ENCODE results near the gene ALK.

The ALK gene

DNA sequence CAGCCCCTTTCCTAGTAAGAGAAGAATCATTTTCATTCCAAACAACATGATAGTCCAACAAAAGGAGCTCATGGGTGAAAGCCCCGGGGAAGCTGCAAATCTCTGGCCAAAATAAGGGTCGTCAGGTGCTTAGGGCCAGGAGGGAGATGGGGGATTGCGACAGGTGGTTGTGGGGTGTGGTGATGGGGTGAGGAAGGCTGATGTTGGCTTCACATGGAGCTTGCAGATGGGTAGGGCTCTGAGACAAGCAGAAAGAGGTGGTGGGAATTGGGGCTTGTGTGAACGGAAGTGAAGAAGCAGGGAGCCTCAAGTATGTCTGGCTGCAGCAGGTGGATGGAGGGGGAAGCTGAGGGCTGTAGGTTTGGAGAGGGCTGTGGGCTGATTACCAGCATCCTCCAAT lies 680.0 kb downstream of the ALK start:
- Histone ChIP-seq H3K27ac (ENCODE audit: low read length) (no peak overlapping the region), H2AFZ (ENCODE audit: low read depth, low read length) (no peak overlapping the region), H3K4me2 (ENCODE audit: low read length) (no peak overlapping the region), H3K36me3 (replicated peaks; ENCODE audit: low read depth, low read length) (no peaks in the 10 kb centered on the region), H3K9me3 (ENCODE audit: insufficient read depth, low read length) (no peaks in the 10 kb centered on the region), H3K79me2 (ENCODE audit: low read length) (no peaks in the 10 kb centered on the region), H3K4me1 (ENCODE audit: low read length) (peaks cover 4% of the 10 kb centered on the region; the same call in 1 of the 2 replicates), H3K9ac (ENCODE audit: low read length) (no peak overlapping the region), H3K4me3 (ENCODE audit: low read length) (no peak overlapping the region), H4K20me1 (ENCODE audit: insufficient read depth, low read length) (no peaks in the 10 kb centered on the region), H3K27me3 (ENCODE audit: low read depth, low read length) (peaks cover 19% of the 10 kb centered on the region)
- TF ChIP-seq, protein P1, sequence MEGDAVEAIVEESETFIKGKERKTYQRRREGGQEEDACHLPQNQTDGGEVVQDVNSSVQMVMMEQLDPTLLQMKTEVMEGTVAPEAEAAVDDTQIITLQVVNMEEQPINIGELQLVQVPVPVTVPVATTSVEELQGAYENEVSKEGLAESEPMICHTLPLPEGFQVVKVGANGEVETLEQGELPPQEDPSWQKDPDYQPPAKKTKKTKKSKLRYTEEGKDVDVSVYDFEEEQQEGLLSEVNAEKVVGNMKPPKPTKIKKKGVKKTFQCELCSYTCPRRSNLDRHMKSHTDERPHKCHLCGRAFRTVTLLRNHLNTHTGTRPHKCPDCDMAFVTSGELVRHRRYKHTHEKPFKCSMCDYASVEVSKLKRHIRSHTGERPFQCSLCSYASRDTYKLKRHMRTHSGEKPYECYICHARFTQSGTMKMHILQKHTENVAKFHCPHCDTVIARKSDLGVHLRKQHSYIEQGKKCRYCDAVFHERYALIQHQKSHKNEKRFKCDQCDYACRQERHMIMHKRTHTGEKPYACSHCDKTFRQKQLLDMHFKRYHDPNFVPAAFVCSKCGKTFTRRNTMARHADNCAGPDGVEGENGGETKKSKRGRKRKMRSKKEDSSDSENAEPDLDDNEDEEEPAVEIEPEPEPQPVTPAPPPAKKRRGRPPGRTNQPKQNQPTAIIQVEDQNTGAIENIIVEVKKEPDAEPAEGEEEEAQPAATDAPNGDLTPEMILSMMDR (IDR thresholded peaks at IDR 0.05; ENCODE audit: low read depth, low read length): no peak
- no peak for TF ChIP-seq EZH2phosphoT487 (IDR thresholded peaks at IDR 0.05; ENCODE audit: low read depth)

DNA sequence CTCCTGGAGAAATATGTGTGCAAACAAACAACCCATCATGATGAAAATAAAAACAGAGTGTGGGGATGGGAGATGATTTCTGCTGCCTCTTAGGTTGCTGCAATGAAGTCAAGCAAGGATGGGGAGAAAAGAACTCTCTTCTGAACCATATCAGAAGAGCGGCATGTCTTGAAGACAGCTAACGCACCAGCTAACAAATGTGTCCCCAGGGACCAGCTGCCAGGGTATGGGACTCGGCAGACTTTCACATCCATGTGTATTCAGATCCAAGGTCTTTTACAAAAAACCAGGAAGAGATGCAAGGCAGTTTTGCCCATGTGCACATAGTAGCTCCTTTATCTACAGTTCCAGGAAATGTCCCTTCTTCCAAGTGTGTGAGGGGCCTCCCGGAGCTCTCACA lies 680.8 kb downstream of the ALK start:
- H3K9ac ChIP-seq (ENCODE audit: low read length): no peak overlapping the region
- no peak overlapping the region for H3K4me3 ChIP-seq (ENCODE audit: low read length)
- H3K4me1 ChIP-seq (ENCODE audit: low read length): peaks cover 4% of the 10 kb centered on the region; the same call in 1 of the 2 replicates
- TF ChIP-seq, protein P1 (IDR thresholded peaks at IDR 0.05; ENCODE audit: low read depth, low read length): no peak
- no peak for TF ChIP-seq EZH2phosphoT487 (IDR thresholded peaks at IDR 0.05; ENCODE audit: low read depth)
- no peaks in the 10 kb centered on the region for H3K9me3 ChIP-seq (ENCODE audit: insufficient read depth, low read length)
- no peaks in the 10 kb centered on the region for H3K79me2 ChIP-seq (ENCODE audit: low read length)
- no peak overlapping the region for H3K27ac ChIP-seq (ENCODE audit: low read length)
- H4K20me1 ChIP-seq (ENCODE audit: insufficient read depth, low read length): no peaks in the 10 kb centered on the region
- H2AFZ ChIP-seq (ENCODE audit: low read depth, low read length): no peak overlapping the region
- H3K27me3 ChIP-seq (ENCODE audit: low read depth, low read length): peaks cover 19% of the 10 kb centered on the region
- H3K4me2 ChIP-seq (ENCODE audit: low read length): no peak overlapping the region
- H3K36me3 ChIP-seq (replicated peaks; ENCODE audit: low read depth, low read length): no peaks in the 10 kb centered on the region

DNA sequence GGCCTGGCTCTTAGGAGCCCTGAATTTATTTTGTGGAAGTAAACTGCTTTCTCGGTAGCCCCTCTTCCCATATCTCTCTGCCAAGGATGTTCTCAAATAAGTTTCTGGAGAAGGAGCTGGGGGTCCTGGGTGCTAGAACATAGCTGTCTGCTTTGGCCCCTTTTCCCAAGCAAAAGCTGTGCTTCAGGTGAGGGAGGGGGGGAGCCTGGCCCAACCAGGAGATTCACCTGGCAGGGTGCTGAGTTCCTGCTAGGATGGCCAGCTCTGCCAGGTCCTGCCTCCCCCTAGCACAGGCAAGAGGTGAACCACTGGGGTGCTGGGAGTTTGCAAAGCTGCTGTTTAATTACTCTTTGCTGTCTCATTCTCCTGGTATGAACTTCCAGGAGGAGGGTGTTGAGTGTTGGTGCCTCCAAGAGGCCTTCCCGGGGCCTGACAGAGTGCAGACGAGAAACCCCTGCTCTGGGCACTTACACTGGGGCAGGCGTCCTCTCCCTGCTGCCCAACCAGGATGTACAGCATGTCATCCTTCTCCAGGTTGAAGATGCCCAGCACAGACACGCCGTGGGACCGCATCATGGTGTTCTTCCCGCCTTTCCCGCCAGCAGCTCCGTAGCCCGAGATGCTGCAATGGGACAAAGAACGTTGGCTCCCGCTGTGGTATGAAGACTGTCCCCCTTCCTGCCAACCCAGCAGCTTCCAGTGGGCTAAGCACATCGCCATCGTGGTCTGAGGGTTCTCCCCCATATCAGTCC lies 682.0 kb downstream of the ALK start:
- no peaks in the 10 kb centered on the region for H3K79me2 ChIP-seq (ENCODE audit: low read length)

DNA sequence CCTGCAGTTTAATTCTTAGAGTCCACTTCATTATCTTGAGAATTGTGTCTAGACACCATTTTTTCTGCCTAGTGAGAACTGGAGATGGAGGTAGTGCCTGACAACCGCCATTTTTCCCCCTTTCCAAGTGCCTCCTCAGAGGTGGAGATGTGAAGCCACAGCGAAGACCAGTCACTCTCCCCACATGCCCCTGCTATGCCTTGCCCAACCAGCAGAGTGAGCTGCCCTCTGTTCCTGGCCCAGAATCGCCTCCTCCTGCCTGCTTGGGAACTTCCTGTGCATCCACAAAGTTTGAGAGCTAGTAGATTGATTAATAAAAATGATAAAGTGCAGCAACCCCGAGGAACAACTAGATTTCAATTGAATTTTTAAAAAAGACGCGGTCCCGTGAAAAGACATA lies 682.9 kb downstream of the ALK start:
- H3K4me2 ChIP-seq (ENCODE audit: low read length): no peak overlapping the region
- no peak overlapping the region for H3K4me3 ChIP-seq (ENCODE audit: low read length)
- H4K20me1 ChIP-seq (ENCODE audit: insufficient read depth, low read length): no peaks in the 10 kb centered on the region
- no peaks in the 10 kb centered on the region for H3K36me3 ChIP-seq (replicated peaks; ENCODE audit: low read depth, low read length)
- TF ChIP-seq EZH2phosphoT487 (IDR thresholded peaks at IDR 0.05; ENCODE audit: low read depth): no peak
- TF ChIP-seq, protein P1 (IDR thresholded peaks at IDR 0.05; ENCODE audit: low read depth, low read length): peak; percentile 65
- H2AFZ ChIP-seq (ENCODE audit: low read depth, low read length): no peak overlapping the region
- no peak overlapping the region for H3K27ac ChIP-seq (ENCODE audit: low read length)
- peaks cover 4% of the 10 kb centered on the region; the same call in 1 of the 2 replicates for H3K4me1 ChIP-seq (ENCODE audit: low read length)
- peaks cover 29% of the 10 kb centered on the region for H3K27me3 ChIP-seq (ENCODE audit: low read depth, low read length)
- H3K79me2 ChIP-seq (ENCODE audit: low read length): no peaks in the 10 kb centered on the region
- H3K9ac ChIP-seq (ENCODE audit: low read length): no peak overlapping the region
- H3K9me3 ChIP-seq (ENCODE audit: insufficient read depth, low read length): no peaks in the 10 kb centered on the region

More for the DNA sequence above, 682.0 kb downstream of the ALK start:
- H3K4me3 ChIP-seq (ENCODE audit: low read length): no peak overlapping the region
- H4K20me1 ChIP-seq (ENCODE audit: insufficient read depth, low read length): no peaks in the 10 kb centered on the region
- no peak overlapping the region for H3K27ac ChIP-seq (ENCODE audit: low read length)
- H3K9me3 ChIP-seq (ENCODE audit: insufficient read depth, low read length): no peaks in the 10 kb centered on the region
- H3K27me3 ChIP-seq (ENCODE audit: low read depth, low read length): peaks cover 21% of the 10 kb centered on the region
- H3K9ac ChIP-seq (ENCODE audit: low read length): no peak overlapping the region
- H3K4me1 ChIP-seq (ENCODE audit: low read length): peaks cover 4% of the 10 kb centered on the region; the same call in 1 of the 2 replicates
- H3K36me3 ChIP-seq (replicated peaks; ENCODE audit: low read depth, low read length): no peaks in the 10 kb centered on the region
- TF ChIP-seq EZH2phosphoT487 (IDR thresholded peaks at IDR 0.05; ENCODE audit: low read depth): no peak
- TF ChIP-seq, protein P1 (IDR thresholded peaks at IDR 0.05; ENCODE audit: low read depth, low read length): no peak
- H2AFZ ChIP-seq (ENCODE audit: low read depth, low read length): no peak overlapping the region
- no peak overlapping the region for H3K4me2 ChIP-seq (ENCODE audit: low read length)
